Keratinocyte (primary cell): Measurements from ENCODE around the gene SPDYA. TPM values are rescaled to one million over a fixed set of nuclear protein-coding genes. Genes with fewer than 3 reads are reported as not detected.

Experiments
- DNase-seq: peaks from one replicate; pipeline ENCODE4 v3.0.0-alpha.2; 2011; ENCODE audit warnings: low read depth, missing footprints, low spot score
- FAIRE-seq: peaks from 2 replicates; lab custom pipeline; 2011; peaks lifted over from hg19 to GRCh38; lab: Jason Lieb, UNC
- H2AFZ ChIP-seq: 2 replicates; pipeline ENCODE4 v1.6.0; 2012; ENCODE audit warnings: low read length, control low read depth, inconsistent platforms; ENCODE audit not compliant: control insufficient read depth
- H3K27ac ChIP-seq: 2 replicates; pipeline ENCODE4 v1.5.1; 2011; ENCODE audit warnings: low read length; ENCODE audit not compliant: control insufficient read depth, insufficient read depth
- H3K27me3 ChIP-seq: 3 replicates; pipeline ENCODE4 v1.6.0; 2011; ENCODE audit warnings: low read length; ENCODE audit not compliant: control insufficient read depth, insufficient read depth; ENCODE audit errors: extremely low read depth
- H3K36me3 ChIP-seq, 2 experiments: 2 replicates in 1 of 2; 3 replicates in 1 of 2; pipeline ENCODE4 v1.5.1; 2011; ENCODE audit warnings: low read length in 2 of 2, mild to moderate bottlenecking in 1 of 2; ENCODE audit not compliant: control insufficient read depth in 2 of 2, insufficient read depth in 2 of 2; ENCODE audit errors: extremely low read depth in 1 of 2
- H3K4me1 ChIP-seq: 3 replicates; pipeline ENCODE4 v1.5.1; 2011; ENCODE audit warnings: low read length; ENCODE audit not compliant: control insufficient read depth, insufficient read depth; ENCODE audit errors: extremely low read depth
- H3K4me2 ChIP-seq: 3 replicates; pipeline ENCODE4 v1.6.0; 2011; ENCODE audit warnings: low read depth, low read length; ENCODE audit not compliant: control insufficient read depth, insufficient read depth; ENCODE audit errors: extremely low read depth
- H3K4me3 ChIP-seq, 3 experiments: fragments of 200-600 bp in 1 of 3; sonication (generic) in 1 of 3; 2 replicates in 2 of 3; 3 replicates in 1 of 3; pipeline ENCODE4 v1.5.1; 2011 to 2016; ENCODE audit warnings: low read length in 3 of 3, mild to moderate bottlenecking in 3 of 3, control low read depth in 2 of 3, inconsistent platforms in 1 of 3, low read depth in 1 of 3, mixed read lengths in 1 of 3, mixed run types in 1 of 3, moderate library complexity in 1 of 3; ENCODE audit not compliant: control insufficient read depth in 2 of 3, insufficient read depth in 2 of 3; ENCODE audit errors: extremely low read depth in 1 of 3
- H3K79me2 ChIP-seq: 2 replicates; pipeline ENCODE4 v1.6.0; 2012; ENCODE audit warnings: low read length; ENCODE audit not compliant: control insufficient read depth, insufficient read depth
- H3K9ac ChIP-seq: 3 replicates; pipeline ENCODE4 v1.6.0; 2011; ENCODE audit warnings: low read length; ENCODE audit not compliant: control insufficient read depth, insufficient read depth; ENCODE audit errors: extremely low read depth
- H3K9me1 ChIP-seq: 3 replicates; pipeline ENCODE4 v1.6.0; 2011; ENCODE audit warnings: low read length; ENCODE audit not compliant: control insufficient read depth, insufficient read depth; ENCODE audit errors: extremely low read depth
- H3K9me3 ChIP-seq: 2 replicates; pipeline ENCODE4 v1.5.1; 2012; ENCODE audit warnings: low read depth, low read length; ENCODE audit not compliant: control insufficient read depth
- H4K20me1 ChIP-seq: 3 replicates; pipeline ENCODE4 v1.6.0; 2011; ENCODE audit warnings: low read length; ENCODE audit not compliant: control insufficient read depth, insufficient read depth; ENCODE audit errors: extremely low read depth
- EZH2 ChIP-seq: IDR thresholded peaks from one replicate; pipeline ENCODE4 v1.6.1; 2012; ENCODE audit warnings: inconsistent platforms, mild to moderate bottlenecking, low read length, moderate library complexity
- dilution Hi-C: fragments of 300-500 bp; cut with MboI; formaldehyde crosslinking; loops from one replicate; pipeline ENCODE4 v1.7.0; 2020; ENCODE audit warnings: low sequenced_read_pairs; ENCODE audit not compliant: extremely low pct_ligation_motif_present
- polyA plus RNA-seq, 5 experiments: library from polyadenylated mRNA; depleted of rRNA in 3 of 5; stranded (reverse) in 3 of 5; stranded (forward) in 1 of 5; unstranded in 1 of 5; fragments of >200 nt; gene quantifications; 1 replicate in 1 of 5; 2 replicates in 3 of 5; 3 replicates in 1 of 5; pipeline versions ENCODE4 v1.2.1 to v1.2.3, GENCODE V29; 2011 to 2012; ENCODE audit warnings: missing spikeins in 2 of 5, low read depth in 1 of 5, low replicate concordance in 1 of 5
- TF ChIP-seq, protein P1 (sequence below), 3 experiments: IDR thresholded peaks in 1 of 3; conservative IDR thresholded peaks in 1 of 3; optimal IDR thresholded peaks in 1 of 3; 2 replicates in 2 of 3; 3 replicates in 1 of 3; pipeline versions ENCODE3 to v1.5.1; 2011; ENCODE audit warnings: low read length in 3 of 3, mild to moderate bottlenecking in 3 of 3, moderate library complexity in 2 of 3, control low read depth in 1 of 3, inconsistent platforms in 1 of 3; ENCODE audit not compliant: insufficient read depth in 2 of 3; ENCODE audit errors: extremely low read depth in 1 of 3

SPDYA gene
- polyA plus RNA-seq, 1 donor (not counting 4 experiments of a cell fraction or from before 2014, with no cell fraction given), result 0.37 TPM

DNA sequence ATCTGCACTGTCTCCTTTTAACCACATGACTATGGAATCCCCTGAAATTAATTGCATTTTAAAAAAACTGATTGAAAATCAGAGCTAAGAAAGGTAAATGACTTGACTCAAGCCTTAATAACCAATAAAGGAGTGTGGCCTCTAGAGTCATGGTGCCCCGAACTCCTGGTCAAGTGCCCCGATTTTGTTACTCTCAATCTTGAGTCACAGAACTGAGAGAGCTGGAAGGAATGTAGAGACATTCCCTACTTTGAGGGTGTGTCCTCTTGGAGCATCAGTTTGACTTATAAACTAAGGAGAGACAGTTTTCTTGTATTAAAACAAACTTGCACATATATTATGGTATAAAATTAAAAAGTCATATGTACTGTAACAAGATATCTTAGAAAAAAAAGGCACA lies 86.3 kb downstream of the SPDYA start:
- Histone ChIP-seq H3K27me3 (no peaks in the 10 kb centered on the region), H3K9ac (peak overlapping the region; percentile 99), H3K9me1 (no peaks in the 10 kb centered on the region), H2AFZ (no peak overlapping the region), H3K36me3 (peaks cover 3 to 11% of the 10 kb centered on the region in 2 experiments), H3K9me3 (no peaks in the 10 kb centered on the region), H3K4me3 (peak overlapping the region; percentile 1 to 85 (median 71)), H3K4me2 (peak overlapping the region; percentile 93), H3K4me1 (peaks cover 28% of the 10 kb centered on the region), H3K79me2 (peaks cover 74% of the 10 kb centered on the region), H3K27ac (peak overlapping the region; percentile 82), H4K20me1 (peaks cover 43% of the 10 kb centered on the region)
- no peak for TF ChIP-seq EZH2
- TF ChIP-seq, protein P1, sequence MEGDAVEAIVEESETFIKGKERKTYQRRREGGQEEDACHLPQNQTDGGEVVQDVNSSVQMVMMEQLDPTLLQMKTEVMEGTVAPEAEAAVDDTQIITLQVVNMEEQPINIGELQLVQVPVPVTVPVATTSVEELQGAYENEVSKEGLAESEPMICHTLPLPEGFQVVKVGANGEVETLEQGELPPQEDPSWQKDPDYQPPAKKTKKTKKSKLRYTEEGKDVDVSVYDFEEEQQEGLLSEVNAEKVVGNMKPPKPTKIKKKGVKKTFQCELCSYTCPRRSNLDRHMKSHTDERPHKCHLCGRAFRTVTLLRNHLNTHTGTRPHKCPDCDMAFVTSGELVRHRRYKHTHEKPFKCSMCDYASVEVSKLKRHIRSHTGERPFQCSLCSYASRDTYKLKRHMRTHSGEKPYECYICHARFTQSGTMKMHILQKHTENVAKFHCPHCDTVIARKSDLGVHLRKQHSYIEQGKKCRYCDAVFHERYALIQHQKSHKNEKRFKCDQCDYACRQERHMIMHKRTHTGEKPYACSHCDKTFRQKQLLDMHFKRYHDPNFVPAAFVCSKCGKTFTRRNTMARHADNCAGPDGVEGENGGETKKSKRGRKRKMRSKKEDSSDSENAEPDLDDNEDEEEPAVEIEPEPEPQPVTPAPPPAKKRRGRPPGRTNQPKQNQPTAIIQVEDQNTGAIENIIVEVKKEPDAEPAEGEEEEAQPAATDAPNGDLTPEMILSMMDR (optimal IDR thresholded peaks at IDR 0.05 in 1 of 3, IDR thresholded peaks at IDR 0.05 in 1 of 3, conservative IDR thresholded peaks at IDR 0.05 in 1 of 3; ENCODE audit: extremely low read depth in 1 of 3, insufficient read depth in 2 of 3, low read length in 3 of 3), result no peak
- DNase-seq (no peak), FAIRE-seq (peak; percentile 65)
- dilution Hi-C loops, result no loop called here

DNA sequence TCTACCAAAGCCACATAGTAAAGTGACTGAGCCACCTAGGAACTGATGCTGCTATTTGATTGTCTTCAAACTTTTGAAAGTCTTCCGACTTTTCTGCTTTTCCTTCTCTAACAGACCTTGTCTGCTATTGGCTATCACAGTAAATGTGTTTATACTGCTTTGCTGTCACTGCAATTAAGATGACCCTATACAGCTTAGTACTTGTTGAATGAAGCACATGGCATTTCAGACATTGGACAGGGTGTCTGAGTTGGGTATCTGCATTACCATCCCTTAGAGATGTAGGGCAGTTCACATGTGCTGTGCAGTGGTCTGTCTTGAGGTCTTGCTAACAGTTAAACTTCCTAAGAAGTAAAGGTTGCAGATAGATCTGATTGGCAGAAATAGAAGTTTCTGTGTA lies 87.4 kb downstream of the SPDYA start:
- H3K79me2 ChIP-seq, result peaks cover 86% of the 10 kb centered on the region
- H3K4me1 ChIP-seq, result peaks cover 28% of the 10 kb centered on the region
- no peaks in the 10 kb centered on the region for H3K27me3 ChIP-seq
- FAIRE-seq, result no peak
- no peak overlapping the region for H3K4me3 ChIP-seq
- H3K27ac ChIP-seq, result no peak overlapping the region
- no peaks in the 10 kb centered on the region for H3K9me1 ChIP-seq
- dilution Hi-C loops, result no loop called here
- peak overlapping the region; percentile 93 for H3K4me2 ChIP-seq
- H3K9ac ChIP-seq, result no peak overlapping the region
- peaks cover 3 to 17% of the 10 kb centered on the region in 2 experiments for H3K36me3 ChIP-seq
- H4K20me1 ChIP-seq, result peaks cover 50% of the 10 kb centered on the region
- H3K9me3 ChIP-seq, result no peaks in the 10 kb centered on the region
- TF ChIP-seq, protein P1 (optimal IDR thresholded peaks at IDR 0.05 in 1 of 3, IDR thresholded peaks at IDR 0.05 in 1 of 3, conservative IDR thresholded peaks at IDR 0.05 in 1 of 3; ENCODE audit: extremely low read depth in 1 of 3, insufficient read depth in 2 of 3, low read length in 3 of 3), result no peak
- no peak for TF ChIP-seq EZH2
- H2AFZ ChIP-seq, result no peak overlapping the region
- no peak for DNase-seq

Other genes starting within 250 kb of the SPDYA start
- 91.1 to 157 TPM (median 122 TPM) in 3 replicates for gene PPP1CB, start 59.0 kb upstream of the SPDYA start, polyA plus RNA-seq
- gene TRMT61B, start 59.5 kb downstream of the SPDYA start, polyA plus RNA-seq, result 10.4 to 16.2 TPM (median 12.1 TPM) in 3 replicates
- 86.2 to 125 TPM (median 99.9 TPM) in 3 replicates for gene WDR43, start 83.8 kb downstream of the SPDYA start, polyA plus RNA-seq
- 0.10 to 0.15 TPM in 2 of 3 replicates, not detected in the other for gene TOGARAM2, start 170.5 kb downstream of the SPDYA start, polyA plus RNA-seq